HG03060 (cell line): ENCODE results near the gene OR10G3.

Experiments
- ATAC-seq: cut with Tn5 transposase; IDR thresholded peaks from one replicate; pipeline ENCODE4 v1.9.1; 2021; ENCODE audit warnings: low read depth, moderate number of reproducible peaks; ENCODE audit not compliant: unreplicated experiment

Gene OR10G3

GRCh38 chr14:21536418-21537089, 43.3 kb downstream of the OR10G3 start:
- no peak for ATAC-seq

- ATAC-seq: no peak
These were observed 44.1 kb downstream of the OR10G3 start for GRCh38 chr14:21535545-21536417.

- ATAC-seq: no peak
These were observed 45.3 kb downstream of the OR10G3 start for GRCh38 chr14:21534576-21534975.

GRCh38 chr14:21533294-21533693, 46.6 kb downstream of the OR10G3 start:
- ATAC-seq: no peak

- ATAC-seq: no peak
These were observed 50.4 kb downstream of the OR10G3 start for GRCh38 chr14:21529515-21529914.

GRCh38 chr14:21528381-21529348, 51.2 kb downstream of the OR10G3 start:
- no peak for ATAC-seq

- ATAC-seq: no peak
These were observed 52.6 kb downstream of the OR10G3 start for GRCh38 chr14:21527318-21527679.

- no peak for ATAC-seq
These were observed 53.1 kb downstream of the OR10G3 start for GRCh38 chr14:21526672-21527317.

GRCh38 chr14:21525962-21526671, 53.8 kb downstream of the OR10G3 start, which contains the start of gene SALL2:
TSS of gene SALL2 (minus strand) at chr14:21526346. CDS start at chr14:21526127, 219 bp downstream.
- ATAC-seq: no peak

- ATAC-seq: no peak
These were observed 54.3 kb downstream of the OR10G3 start for GRCh38 chr14:21525571-21525961.

- ATAC-seq: no peak
These were observed 55.0 kb downstream of the OR10G3 start for GRCh38 chr14:21524575-21525490.

GRCh38 chr14:21523203-21523602, 56.7 kb downstream of the OR10G3 start:
- ATAC-seq: no peak

- ATAC-seq: no peak
These were observed 58.4 kb downstream of the OR10G3 start for GRCh38 chr14:21521501-21521900.

GRCh38 chr14:21520767-21521166, 59.1 kb downstream of the OR10G3 start:
- ATAC-seq: no peak

- no peak for ATAC-seq
These were observed 61.2 kb downstream of the OR10G3 start for GRCh38 chr14:21518725-21519124.
